ENCODE data around the gene R3HDM2.
"Not testable (repeated sequence)": the region's sequence is repeated elsewhere in the genome, so short reads cannot be mapped to it uniquely, and the experiment has no call there.

The R3HDM2 gene

DNA sequence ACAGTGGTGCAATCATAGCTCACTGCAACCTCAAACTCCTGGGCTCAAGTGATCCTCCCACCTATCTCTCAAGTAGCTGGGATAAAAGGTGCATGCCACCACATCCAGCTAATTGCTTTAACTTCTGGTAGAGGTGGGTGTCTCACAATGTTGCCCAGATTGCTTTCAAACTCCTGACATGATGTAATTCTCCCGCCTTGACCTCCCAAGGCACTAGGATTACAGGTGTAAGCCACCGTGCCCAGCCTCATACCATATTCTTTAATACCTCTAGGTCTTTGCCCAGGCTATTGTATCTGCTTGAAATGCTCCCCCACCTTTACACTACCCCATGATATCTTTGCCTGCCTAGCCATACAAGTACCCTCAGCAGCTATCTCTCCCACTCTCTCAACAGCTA, 11.3 kb downstream of the R3HDM2 start:
- DNase-seq: no peak

DNA sequence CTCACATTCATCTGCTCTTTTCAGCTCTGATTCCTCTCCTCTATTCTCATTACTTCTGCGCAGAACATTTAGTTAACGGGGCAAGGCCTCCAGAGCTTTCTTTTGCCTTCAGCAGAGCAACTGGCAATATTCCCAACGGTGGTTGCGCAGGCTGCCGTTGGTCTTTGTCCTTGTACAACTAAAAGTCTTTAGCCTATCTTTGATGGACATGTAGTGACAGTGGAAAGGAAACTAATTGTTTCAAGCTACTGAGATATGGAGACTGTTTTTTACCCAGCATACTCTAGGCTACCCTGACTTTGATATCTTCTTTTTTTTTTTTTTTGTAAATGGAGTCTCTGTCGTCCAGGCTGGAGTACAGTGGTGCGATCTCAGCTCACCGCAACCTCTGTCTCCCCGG, 12.6 kb downstream of the R3HDM2 start:
- DNase-seq: no peak

DNA sequence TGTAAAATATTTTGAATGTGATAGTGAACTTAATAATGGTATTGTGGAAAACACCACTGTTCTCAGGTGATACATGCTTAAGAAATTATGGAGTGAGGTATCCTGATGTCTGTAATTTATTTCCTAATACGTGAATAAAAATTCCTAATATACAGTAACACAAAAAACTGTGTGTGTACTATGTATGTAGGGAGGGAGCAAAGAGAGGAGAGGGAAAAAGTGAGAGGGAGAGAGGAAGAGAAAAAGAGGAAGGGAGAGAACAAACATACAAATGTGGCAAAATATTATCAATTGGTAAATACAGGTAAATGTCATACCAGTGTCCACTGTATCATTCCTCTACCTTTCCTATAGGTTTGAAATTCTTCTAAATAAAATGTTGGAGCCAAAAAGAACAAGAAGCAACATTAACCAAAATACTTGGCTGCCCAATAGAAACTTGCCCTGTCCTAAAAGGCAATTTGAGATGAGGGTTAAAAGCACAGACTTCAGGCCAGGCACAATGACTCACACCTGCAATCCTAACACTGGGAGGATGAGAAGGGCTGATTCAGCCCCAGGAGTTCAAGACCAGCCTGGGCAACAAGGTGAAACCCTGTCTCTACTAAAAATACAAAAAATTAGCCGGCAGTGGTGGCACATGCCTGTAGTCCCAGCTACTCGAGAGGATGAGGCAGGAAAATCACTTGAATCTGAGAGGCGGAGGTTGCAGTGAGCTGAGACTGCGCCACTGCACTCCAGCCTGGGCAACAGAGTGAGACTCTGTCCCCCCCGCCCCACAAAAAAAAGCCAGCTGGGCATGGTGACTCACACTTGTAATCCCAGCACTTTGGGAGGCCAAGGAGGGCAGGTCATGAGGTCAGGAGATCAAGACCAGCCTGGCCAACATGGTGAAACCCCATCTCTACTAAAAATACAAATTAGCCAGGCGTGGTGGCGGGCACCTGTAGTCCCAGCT, 14.5 kb downstream of the R3HDM2 start:
- DNase-seq: peak in 1 of 2 experiments; percentile 15

DNA sequence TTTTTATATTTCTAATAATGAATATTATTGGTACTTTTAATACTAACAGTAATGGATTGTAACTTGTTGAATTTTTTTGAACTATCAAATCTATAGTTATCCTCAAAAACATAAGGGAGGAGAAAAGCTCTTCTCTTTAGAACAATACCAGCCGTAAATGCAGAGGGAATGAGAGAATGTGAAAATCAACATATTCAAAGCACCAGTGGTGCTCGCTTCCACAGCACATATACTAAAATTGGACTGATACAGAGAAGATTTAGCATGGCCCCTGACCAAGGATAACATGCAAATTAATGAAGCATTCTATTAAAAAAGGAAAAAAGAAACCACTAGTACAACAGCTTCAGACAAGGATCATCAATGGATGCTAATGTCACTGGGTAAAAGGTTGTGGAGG, 15.8 kb downstream of the R3HDM2 start:
- no peak for DNase-seq

DNA sequence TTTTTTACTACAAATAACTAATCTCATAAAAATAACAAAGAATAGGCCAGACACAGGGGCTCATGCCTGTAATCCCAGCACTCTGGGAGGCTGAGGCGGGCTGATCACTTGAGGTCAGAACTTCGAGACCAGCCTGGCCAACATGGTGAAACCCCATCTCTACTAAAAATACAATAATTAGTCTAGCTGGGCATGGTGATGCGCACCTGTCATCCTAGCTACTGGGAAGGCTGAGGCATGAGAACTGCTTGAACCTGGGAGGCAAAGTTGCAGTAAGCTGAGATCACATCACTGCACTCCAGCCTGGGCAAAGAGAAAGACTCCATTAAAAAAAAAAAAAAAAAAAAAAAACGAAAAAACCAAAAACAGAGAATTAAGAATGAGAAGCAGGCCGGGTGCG, 16.7 kb downstream of the R3HDM2 start:
- not testable (repeated sequence) for DNase-seq

DNA sequence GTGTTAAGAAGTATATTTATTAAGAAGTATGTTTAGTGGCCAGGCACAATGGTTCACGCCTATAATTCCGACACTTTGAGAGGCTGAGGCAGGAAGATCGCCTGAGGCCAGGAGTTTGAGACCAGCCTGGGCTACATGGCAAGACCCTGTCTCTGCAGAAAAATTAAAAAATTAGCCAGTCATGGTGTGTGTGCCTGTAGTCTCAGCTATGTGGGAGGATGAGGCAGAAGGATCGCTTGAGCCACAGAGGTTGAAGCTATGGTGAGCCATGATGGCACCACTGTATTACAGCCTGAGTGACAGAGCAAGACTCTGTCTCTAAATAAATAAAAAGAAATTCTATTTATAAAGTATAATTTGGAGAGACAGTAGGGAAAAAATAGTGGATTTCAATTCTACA, 20.3 kb downstream of the R3HDM2 start:
- DNase-seq: no peak

DNA sequence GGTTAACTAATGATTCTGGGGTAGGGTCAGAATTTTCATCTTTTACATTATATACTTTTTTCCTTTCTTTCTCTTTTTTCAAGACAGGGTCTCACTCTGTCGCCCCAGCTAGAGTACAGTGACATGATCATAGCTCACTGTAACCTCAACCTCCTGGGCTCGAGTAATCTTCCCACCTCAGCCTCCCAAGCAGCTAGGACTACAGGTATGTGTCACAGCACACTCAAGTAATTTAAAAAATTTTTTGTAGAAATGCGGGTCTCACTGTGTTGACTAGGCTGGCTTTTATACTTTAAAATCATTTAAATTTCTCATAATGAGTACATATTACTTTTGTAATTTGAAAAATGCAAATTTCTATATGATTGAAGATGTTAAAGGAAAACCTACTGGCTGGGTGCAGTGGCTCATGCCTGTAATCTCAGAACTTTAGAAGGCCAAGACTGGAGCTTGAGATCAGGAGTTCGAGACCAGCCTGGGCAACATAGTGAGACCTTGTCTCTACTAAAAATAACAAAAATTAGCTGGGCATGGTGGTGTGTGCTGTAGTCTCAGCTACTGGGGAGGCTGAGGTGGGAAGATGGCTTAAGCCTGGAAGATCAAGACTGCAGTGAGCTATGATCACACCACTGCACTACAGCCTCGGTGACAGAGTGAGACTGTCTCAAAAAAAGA, 25.7 kb downstream of the R3HDM2 start:
- DNase-seq: no peak

DNA sequence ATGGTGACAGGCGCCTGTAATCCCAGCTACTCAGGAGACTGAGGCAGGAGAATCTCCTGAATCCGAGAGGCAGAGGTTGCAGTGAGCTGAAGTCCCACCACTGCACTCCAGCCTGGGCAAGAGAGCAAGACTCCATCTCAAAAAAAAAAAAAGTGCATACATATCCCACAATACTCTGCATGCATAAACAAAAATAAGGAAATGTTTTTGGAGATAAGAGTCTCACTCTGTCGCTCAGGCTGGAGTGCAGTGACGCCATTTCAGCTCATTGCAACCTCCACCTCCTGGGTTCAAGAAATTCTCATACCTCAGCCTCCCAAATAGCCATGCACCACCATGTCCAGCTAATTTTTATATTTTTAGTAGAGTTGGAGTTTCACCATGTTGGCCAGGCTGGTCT, 28.7 kb downstream of the R3HDM2 start:
- not testable (repeated sequence) for DNase-seq

DNA sequence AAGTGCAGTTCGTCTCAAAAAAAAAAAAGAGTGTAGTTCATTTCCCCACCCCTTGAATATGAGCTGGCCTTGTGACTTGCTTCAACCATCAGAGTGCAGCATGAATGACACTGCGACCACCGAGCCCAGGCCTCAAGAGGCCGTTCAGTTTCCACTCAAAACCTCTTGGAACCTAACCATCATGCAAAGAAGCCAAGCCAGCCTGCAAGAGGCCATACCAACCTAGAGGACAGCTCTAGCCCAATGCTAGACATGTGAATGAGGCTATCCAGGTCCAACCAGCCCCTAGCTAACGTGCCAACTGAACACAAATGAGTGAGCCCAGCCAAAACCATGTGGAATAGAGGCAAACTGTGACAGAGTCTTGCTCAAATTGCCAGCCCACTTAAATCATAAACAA, 29.7 kb downstream of the R3HDM2 start:
- no peak for DNase-seq

DNA sequence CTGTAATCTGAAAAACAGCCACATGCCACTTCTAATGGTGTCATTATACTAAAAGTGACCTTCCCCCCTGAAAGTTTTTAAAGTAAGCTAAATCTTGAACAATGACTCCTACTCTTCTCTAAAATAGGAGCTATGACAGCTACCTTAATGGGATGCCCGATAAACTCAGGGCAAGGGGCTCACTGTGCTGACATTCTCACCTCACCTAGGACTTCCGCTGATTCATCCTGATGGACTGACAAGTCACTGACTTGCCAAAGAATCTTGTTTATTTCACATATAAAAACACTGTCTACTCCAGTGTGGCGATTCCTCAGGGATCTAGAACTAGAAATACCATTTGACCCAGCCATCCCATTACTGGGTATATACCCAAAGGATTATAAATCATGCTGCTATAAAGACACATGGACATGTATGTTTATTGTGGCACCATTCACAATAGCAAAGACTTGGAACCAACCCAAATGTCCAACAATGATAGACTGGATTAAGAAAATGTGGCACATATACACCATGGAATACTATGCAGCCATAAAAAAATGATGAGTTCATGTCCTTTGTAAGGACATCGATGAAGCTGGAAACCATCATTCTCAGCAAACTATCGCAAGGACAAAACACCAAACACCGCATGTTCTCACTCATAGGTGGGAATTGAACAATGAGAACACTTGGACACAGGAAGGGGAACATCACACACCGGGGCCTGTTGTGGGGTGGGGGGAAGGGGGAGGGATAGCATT, 31.0 kb downstream of the R3HDM2 start:
- not testable (repeated sequence) for DNase-seq

DNA sequence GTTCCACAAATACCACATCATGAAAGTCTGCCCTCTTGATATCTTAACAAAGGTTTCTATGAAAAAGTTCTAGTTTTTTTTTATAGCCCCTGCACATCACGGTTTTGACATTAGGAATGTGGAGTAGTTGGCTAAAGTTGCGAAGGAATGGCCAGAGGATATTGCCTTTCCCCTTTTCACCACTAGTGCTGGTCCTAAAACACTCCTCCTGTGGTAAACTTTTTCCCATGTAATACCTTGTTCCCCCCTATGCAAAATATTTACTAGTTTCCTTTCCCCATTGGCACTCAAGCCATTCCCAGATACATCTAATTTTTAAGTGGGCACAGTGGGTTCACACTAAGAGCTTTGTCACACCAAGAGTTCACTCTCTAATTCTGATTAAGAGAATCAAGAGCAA, 33.4 kb downstream of the R3HDM2 start:
- DNase-seq: no peak

DNA sequence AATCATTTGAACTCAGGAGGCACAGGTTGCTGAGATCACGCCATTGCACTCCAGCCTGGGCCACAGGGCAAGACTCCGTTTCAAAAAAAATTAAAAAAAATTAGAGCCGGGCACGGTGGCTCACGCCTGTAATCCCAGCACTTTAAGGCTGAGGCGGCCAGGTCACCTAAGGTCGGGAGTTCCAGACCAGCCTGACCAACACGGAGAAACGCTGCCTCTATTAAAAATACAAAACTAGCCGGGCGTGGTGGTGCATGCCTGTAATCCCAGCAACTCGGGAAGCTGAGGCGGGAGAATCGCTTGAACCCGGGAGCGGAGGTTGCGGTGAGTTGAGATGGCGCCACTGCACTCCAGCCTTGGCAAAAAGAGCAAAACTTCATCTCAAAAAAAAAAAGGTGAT, 35.7 kb downstream of the R3HDM2 start:
- DNase-seq: no peak

DNA sequence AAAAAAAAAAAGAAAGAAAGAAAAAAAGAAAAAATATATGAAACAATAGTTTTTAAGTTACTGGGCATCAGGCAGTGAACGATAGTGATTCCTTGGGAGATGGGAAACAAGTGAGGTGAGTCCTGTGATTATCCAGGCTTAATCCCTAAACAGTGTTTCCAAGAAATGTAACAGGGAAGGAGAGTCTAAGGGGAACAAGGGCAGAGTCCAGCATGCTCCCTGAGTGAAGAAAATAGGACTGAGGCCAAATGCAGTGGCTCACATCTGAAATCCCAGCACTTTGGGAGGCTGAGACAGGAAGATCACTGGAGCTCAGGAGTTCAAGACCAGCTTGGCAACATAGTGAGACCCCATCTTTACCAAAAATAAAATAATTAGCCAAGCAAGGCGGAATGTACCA, 40.7 kb downstream of the R3HDM2 start:
- no peak for DNase-seq

DNA sequence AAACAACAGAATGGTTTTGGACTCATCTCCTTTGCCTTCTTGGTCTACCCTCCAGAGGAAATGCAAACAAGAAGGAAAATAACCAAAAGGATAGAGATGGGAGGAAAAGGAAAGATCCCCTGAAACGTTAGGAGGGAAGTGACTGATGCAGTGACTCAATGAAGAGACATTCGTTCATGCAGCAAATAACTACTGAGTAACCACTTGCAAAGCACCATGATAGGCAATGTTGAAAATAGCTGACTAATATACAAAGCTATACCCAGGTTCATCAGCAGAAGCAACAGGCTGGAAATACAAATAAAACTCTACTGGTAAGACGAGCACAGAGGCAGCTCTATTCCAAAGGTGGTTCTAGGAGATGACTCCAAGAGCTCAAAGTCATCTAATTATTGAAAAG, 41.8 kb downstream of the R3HDM2 start:
- peak; percentile 56 to 88 for DNase-seq

DNA sequence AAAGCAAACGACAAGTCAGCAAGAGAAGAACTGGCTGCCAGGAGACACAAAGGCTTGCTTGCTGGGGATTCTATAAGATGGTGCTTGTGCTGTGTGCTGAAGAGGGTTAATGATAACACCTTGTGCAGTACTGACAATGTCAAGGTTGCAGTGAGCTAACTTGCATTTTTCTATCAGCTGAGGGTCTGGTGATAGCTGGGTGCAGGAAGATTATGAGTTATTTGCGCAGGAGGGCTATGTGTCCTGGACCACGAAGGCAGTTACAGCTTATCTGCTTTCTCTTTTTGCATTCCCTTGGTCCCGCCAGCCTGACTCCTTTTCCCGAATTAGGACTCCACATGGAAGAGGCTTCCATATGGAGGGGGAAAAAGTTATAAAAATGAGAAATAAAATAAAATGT, 42.4 kb downstream of the R3HDM2 start:
- no peak for DNase-seq

DNA sequence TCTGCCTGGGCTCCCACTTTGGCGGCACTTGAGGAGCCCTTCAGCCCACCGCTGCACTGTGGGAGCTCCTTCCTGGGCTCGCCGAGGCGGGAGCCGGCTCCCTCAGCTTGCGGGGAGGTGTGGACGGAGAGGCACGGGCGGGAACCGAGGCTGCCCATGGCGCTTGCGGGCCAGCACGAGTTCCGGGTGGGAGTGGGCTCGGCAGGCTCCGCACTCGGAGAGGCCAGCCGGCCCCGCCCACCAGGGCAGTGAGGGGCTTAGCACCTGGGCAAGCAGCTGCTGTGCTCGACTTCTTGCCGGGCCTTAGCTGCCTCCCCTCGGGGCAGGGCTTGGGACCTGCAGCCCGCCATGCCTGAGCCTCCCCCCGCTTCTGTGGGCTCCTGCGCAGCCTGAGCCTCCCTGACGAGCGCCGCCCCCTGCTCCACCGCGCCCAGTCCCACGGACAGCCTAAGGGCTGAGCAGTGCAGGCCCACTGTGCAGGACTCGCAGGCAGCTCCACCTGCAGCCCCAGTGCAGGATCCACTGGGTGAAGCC, 44.6 kb downstream of the R3HDM2 start:
- DNase-seq: no peak

DNA sequence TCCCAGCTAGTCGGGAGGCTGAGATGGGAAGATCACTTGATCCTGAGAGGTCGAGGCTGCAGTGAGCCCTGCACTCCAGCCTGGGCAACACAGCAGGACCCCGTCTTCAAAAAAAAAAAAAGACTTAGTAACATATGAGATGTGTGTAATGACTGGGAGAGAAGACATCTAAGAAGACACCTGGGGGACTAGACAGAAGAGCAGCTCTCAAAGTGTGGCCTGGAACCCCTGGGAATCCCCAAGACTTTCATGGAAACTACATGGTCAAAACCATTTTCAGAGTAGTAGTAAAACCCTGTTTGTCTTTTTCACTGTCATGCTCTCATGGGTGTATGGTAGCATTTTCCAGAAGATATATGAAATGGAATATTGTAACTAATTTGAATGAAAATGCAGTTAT, 45.3 kb downstream of the R3HDM2 start:
- no peak for DNase-seq

DNA sequence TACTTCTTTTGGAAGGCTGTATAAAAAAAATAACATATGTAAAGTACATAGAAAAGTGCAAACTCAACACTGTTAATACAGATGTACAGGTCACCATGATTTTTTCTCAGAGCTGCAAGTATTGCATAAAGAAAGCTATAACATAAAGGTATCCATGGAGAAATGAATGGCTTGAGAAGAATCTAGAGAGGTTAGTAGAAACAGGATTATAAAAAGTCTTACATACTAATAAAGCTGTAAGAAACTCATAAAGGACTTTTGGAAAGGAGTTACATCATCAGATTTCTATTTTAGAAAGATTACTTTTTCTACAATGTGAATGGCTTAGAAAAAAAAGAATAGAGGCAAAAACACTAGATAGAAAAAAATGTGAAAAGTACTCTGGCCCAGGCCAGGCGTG, 46.4 kb downstream of the R3HDM2 start:
- DNase-seq: no peak

DNA sequence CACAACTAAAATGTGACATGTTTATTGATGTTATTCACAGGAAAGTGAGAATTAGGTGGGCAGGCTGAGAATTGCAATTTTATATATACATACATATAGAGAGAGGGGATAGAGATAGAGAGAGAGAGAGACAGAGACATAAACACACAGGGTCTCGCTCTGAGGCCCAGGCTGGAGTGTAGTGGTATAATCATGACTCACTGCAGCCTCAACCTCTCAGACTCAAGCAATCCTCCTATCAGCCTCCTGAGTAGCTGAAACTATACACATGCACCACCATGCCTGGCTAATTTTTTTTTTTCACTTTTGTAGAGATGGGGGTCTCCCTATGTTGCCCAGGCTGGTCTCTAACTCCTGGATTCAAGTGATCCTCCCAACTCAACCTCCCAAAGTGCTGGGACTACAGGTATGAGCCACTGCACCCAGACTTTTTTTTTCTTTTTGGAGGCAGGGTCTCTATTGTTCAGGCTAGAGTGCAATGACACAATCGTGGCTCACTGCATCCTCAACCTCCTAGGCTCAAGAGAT, 49.1 kb downstream of the R3HDM2 start:
- no peak for DNase-seq

DNA sequence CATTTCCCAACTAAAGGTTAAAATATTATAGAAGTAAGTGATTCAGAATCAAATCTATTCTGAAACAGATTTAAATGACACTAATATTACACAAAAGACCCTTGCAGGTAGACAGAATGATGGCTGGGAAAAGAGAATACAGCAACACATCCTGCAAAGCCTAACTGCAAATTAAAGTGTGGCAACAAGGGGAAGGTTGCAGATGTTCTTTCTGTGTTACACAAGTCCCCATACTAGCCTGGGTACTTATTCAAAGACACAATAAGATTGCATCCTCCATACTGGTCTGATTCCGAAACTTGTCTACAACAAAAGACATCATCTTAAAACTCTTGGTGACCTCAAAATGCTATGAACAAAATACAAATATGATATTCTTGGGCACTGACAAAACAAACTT, 50.5 kb downstream of the R3HDM2 start:
- DNase-seq: no peak

DNA sequence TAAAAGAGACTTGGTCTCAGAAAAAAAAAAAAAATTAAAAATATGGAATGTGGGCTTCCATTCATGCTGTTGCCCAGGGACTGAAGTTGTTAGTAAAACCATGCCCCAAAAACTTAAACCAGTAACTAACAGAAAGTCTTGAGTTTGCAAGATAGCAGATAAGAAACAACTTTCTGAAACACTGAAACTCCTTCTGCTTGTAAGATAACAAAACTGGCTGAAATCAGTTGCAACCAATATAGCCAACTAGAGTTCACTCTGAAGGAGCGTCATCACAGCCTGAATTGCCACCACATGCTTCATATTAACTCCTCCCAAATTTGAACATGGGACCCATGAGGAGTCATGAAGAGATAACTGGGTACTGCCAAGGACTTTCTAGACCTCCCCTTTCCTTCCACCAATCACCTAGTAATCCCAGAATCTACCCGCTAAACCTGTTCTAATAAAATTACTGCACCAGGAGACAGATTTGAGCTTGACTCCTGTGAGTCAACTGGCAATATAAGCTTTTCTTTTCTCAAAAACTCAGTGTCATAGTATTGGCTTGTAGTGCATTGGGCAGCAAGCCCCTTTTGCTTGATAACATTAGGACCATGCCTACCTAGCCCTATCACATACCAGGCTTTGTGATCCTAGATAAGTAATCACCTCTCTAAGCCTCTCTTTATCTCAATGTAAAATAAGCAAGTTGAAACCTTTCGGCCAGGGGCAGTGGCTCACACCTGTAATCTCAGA, 53.6 kb downstream of the R3HDM2 start:
- DNase-seq: no peak

DNA sequence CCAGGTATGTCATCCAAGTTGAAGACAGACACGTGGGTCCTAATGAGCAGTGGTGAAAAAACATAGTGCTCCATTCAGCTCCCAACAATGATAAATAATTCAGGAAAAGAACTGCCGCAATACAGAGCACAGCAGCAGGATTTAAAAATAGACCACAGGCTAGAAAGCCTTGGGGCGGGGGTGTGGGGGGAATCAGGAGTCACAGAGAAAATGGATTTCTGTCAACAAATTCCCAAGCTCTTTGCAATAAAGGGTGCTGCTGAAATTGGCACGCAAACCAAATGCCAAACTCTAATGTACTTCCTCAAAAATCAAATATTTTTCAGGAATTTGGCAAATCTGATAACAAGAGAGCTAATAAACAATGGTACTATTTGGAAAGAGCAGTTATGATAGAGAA, 58.6 kb downstream of the R3HDM2 start:
- DNase-seq: no peak

Data from SW 1271 (cell line).